GM12891 (cell line): Measurements from ENCODE around the gene CFAP47.

ENCODE experiments used
- POLR2A ChIP-seq: IDR thresholded peaks from 2 replicates; pipeline ENCODE4 v1.6.1; 2011; ENCODE audit warnings: low read depth, low read length, control low read depth
- POLR2AphosphoS5 ChIP-seq: IDR thresholded peaks from 2 replicates; pipeline ENCODE4 v1.6.1; 2011; ENCODE audit warnings: low read depth, low read length, control low read depth
- TAF1 ChIP-seq: IDR thresholded peaks from 2 replicates; pipeline ENCODE4 v1.6.1; 2011; ENCODE audit warnings: low read depth, low read length, control low read depth

GRCh38 chrX:36348509-36348908, 429.0 kb downstream of the CFAP47 start:
- TF ChIP-seq POLR2A (no peak), POLR2AphosphoS5 (no peak), TAF1 (no peak)
